Activated CD8-positive, alpha-beta T cell treated with anti-CD3 and anti-CD28 coated beads, Interleukin-2, amount 10 ng/mL, durations not matched to agents 7 days and 5 days (primary cell): Measurements from ENCODE around the gene PTPRM. TPM values are rescaled to one million over a fixed set of nuclear protein-coding genes. Genes with fewer than 3 reads are reported as not detected.

Experiments
- ATAC-seq: fragments of 150-1000 bp; cut with Tn5 transposase; one replicate; pipeline ENCODE4 v1.10.0; 2021; ENCODE audit warnings: moderate library complexity
- CTCF ChIA-PET: fragments of 350-600 bp; sonication (Branson Sonifier 250); formaldehyde crosslinking; loops from one replicate; lab custom pipeline; 2021; ENCODE audit warnings: antibody characterized with exemption; lab: Charles Lee
- POLR2A ChIA-PET: fragments of 350-600 bp; sonication (Branson Sonifier 250); formaldehyde crosslinking; loops from one replicate; lab custom pipeline; 2021; ENCODE audit warnings: antibody characterized with exemption; lab: Charles Lee
- DNase-seq: peaks from one replicate; pipeline ENCODE4 v3.0.0-alpha.2; 2020
- H3K27ac Mint-ChIP-seq: one replicate; pipeline ENCODE4 v1.8.0; 2021; ENCODE audit warnings: mild to moderate bottlenecking, mixed read lengths
- H3K27me3 Mint-ChIP-seq: one replicate; pipeline ENCODE4 v1.8.0; 2021; ENCODE audit warnings: low read depth, mixed read lengths
- H3K36me3 Mint-ChIP-seq: one replicate; pipeline ENCODE4 v1.8.0; 2021; ENCODE audit warnings: low read depth, mixed read lengths
- H3K4me1 Mint-ChIP-seq: one replicate; pipeline ENCODE4 v1.8.0; 2021; ENCODE audit warnings: low read depth, mixed read lengths
- H3K4me3 Mint-ChIP-seq: one replicate; pipeline ENCODE4 v1.8.0; 2021; ENCODE audit warnings: mild to moderate bottlenecking, mixed read lengths
- H3K9me3 Mint-ChIP-seq: one replicate; pipeline ENCODE4 v1.8.0; 2022; ENCODE audit warnings: mixed read lengths; ENCODE audit not compliant: insufficient read depth
- total RNA-seq, 2 experiments: library from RNA; stranded (reverse); gene quantifications; one replicate each; pipeline ENCODE4 v1.2.3, GENCODE V29; 2021

PTPRM gene
- total RNA-seq, 2 experiments from 2014 or later = 0.76 to 1.0 TPM

DNA sequence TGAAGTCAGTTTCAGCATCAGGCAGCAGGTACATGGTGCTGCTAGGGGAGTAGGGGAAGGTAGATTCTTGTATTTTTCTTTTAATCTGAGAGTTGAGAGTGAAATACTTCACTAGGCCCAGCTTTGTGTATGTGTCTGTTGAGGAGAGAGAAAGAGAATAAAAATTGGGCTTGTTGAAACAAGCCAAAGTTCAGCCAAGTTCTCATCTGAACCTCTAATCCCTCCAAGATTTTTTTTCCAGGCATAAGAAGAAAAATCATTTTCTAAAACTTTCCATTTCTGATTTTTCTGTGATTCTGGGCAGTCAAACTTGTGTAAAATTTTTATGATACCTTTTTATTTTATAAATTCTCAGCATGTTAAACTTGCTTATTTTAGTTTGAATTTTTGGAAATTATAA, 55.6 kb downstream of the PTPRM start:
- Mint-ChIP-seq H3K9me3 (no peaks in the 10 kb centered on the region), H3K4me3 (no peak overlapping the region), H3K27ac (no peak overlapping the region), H3K27me3 (no peaks in the 10 kb centered on the region), H3K4me1 (no peaks in the 10 kb centered on the region), H3K36me3 (no peaks in the 10 kb centered on the region)
- ChIA-PET CTCF (no interaction called here), POLR2A (no interaction called here)
- no peak for DNase-seq
- no peak for ATAC-seq

DNA sequence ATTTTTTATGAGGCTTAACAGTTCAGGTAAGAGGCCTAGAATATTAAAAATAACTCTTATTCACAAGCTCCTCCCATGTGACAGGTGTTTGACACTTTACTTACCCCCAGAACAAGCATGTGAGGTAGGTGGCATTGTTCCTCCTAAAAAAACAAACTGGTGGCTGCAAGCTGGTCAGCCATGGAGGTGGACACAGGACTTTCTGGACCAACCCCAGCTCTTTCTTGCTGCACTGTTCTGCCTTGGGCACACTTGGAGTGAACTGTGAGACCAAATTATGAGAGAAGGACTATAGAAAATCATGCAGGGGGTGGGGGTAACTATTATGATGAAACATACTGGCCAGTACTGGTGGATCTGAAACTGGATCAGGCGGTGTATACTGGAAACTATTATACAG, 56.6 kb downstream of the PTPRM start:
- Mint-ChIP-seq H3K9me3 (no peaks in the 10 kb centered on the region), H3K4me1 (no peaks in the 10 kb centered on the region), H3K27me3 (no peaks in the 10 kb centered on the region), H3K36me3 (no peaks in the 10 kb centered on the region), H3K4me3 (no peak overlapping the region), H3K27ac (no peak overlapping the region)
- ATAC-seq (no peak), DNase-seq (no peak)
- ChIA-PET CTCF (no interaction called here), POLR2A (no interaction called here)

DNA sequence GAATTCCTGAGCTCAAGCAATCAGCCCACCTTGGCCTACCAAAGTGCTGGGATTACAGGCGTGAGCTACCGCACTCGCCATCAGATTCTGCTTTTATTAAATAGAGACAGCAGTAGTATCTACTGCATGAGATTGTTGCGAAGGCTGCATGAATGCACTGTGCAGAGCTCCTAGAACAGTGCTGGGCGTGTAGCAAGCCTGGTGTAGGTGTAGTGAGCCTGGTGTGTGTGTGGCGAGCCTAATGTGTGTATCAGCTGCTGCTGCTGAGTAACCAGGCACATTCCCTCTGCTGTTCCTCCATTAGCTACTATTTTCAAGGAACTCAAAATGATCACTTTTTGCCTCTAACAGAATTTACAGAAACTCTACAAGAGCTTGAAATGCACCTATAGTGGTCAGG, 57.6 kb downstream of the PTPRM start:
- POLR2A ChIA-PET = no interaction called here
- ATAC-seq = no peak
- no peak for DNase-seq

DNA sequence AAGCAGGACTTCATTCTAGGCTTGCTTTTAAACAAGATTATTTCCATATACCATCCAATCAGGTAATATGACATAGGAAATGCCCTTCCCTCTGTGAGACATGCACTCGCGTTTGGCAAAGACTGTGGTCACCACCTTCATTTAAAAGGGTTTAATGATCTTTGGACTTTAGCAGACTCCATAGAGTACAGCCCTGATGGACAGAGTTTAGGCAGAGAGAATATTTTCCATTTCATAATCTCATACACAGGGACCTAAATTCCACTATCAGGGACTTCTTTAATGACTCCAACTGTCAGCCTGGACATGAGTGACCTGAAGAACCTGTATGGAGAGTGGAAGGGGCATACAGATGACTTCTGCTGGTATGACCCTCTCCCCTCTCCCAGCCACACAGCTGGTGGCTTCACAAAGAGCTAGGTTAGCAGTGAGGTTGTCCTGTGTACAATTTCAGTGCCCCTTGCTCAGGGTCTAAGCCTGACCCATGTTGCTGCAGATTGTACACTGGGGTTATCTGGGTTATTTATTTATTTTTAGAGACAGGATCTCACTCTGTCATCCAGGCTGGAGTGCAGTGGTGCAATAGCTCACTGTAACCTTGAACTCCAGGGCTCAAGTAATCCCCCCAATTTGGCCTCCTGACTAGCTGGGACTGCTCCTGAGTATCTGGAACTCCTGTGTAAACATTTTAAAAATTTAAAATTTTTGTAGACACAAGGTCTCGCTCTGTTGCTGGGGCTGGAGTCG, 59.2 kb downstream of the PTPRM start:
- Mint-ChIP-seq H3K4me1 (no peaks in the 10 kb centered on the region), H3K27ac (no peak overlapping the region), H3K27me3 (no peaks in the 10 kb centered on the region), H3K36me3 (no peaks in the 10 kb centered on the region), H3K4me3 (no peak overlapping the region), H3K9me3 (no peaks in the 10 kb centered on the region)
- CTCF ChIA-PET = no interaction called here
- POLR2A ChIA-PET = no interaction called here
- DNase-seq = no peak
- ATAC-seq = no peak

More for the DNA sequence above, 57.6 kb downstream of the PTPRM start:
- no peak overlapping the region for H3K4me3 Mint-ChIP-seq
- H3K27me3 Mint-ChIP-seq = no peaks in the 10 kb centered on the region
- H3K9me3 Mint-ChIP-seq = no peaks in the 10 kb centered on the region
- H3K36me3 Mint-ChIP-seq = no peaks in the 10 kb centered on the region
- CTCF ChIA-PET = no interaction called here
- H3K4me1 Mint-ChIP-seq = no peaks in the 10 kb centered on the region
- no peak overlapping the region for H3K27ac Mint-ChIP-seq

DNA sequence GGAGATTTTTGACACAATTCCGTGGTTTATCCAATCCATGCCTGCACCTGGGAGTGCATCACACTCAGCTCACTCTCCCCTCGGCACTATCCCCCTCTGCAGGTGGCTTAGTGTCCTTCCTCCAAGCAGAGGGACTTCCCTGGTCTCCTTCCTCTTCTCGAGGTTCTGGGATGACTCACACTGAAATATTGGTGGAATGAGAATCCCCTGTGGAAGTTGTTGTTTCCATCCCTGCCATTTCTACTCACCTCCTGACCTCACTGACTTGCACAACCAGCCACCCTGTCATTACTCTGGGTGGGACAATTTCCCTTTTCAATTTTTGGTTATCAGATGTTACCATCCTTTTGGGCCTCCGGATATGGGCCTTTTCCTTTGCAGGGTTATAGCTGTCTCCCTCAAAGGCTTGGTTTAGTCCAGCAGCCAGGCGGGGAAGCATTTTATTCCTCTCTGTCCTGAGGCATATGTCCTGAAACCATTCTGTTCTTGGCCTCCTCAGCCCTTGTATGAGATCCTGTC, 59.9 kb downstream of the PTPRM start:
- no peak overlapping the region for H3K4me3 Mint-ChIP-seq
- POLR2A ChIA-PET = no interaction called here
- CTCF ChIA-PET = no interaction called here
- H3K4me1 Mint-ChIP-seq = no peaks in the 10 kb centered on the region
- H3K36me3 Mint-ChIP-seq = no peaks in the 10 kb centered on the region
- no peaks in the 10 kb centered on the region for H3K9me3 Mint-ChIP-seq
- DNase-seq (no peak), ATAC-seq (no peak)
- H3K27me3 Mint-ChIP-seq = no peaks in the 10 kb centered on the region
- no peak overlapping the region for H3K27ac Mint-ChIP-seq

DNA sequence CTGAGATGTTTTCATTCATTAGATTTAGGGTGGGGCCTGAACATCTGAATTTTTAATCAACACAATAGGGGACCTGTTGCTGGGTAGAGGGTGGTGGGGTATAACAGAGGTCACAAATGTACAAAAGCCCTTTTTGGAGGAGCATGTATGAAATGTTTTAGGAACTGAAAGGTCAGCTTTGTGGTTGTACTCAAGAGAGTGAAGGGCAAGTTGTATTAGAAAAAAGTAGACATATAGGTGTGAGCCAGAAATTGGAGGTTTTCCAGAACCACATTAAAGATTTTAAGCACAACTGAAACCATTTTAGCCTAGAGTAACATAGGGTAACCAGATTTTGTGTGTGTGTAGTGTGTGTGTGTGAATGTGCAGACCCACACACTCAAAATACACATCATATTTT, 62.3 kb downstream of the PTPRM start:
- ChIA-PET CTCF (no interaction called here), POLR2A (no interaction called here)
- Mint-ChIP-seq H3K27me3 (no peaks in the 10 kb centered on the region), H3K9me3 (no peaks in the 10 kb centered on the region), H3K4me1 (no peaks in the 10 kb centered on the region), H3K36me3 (no peaks in the 10 kb centered on the region), H3K4me3 (no peak overlapping the region), H3K27ac (no peak overlapping the region)
- DNase-seq = no peak
- ATAC-seq = no peak

DNA sequence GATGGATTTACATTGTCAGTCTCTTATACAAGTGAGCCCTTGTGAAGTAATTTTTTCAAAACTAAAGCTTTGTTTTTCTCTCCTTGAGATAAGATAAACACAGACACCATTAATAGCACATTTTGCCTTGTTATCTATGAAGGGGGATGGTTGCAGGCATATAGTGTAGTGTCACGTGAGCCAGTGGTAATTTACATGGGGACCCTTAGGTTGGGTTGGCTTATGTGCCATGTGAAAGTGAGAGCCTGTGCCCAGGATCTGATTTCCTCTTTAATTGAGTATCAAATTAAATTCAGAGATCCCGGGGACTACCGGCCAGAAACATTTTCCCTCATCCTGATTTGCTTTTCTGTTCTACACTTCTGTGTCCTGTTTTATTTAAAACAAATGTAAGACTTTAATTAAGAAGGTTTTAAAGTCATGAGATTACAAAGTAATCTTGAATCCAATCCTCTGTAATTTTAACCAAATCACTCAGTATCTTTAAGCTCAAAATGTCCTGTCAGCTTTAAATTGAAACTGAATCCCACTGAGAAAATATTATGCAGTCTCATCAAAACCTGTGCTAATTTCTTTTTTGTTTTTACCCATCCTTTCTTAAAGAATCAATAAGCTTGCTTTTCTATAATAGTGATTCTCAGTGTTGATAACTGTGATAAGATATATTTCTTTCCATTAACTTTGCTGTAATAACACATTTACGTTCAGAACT, 63.8 kb downstream of the PTPRM start:
- Mint-ChIP-seq H3K27me3 (no peaks in the 10 kb centered on the region), H3K4me1 (no peaks in the 10 kb centered on the region), H3K36me3 (no peaks in the 10 kb centered on the region), H3K4me3 (no peak overlapping the region), H3K9me3 (no peaks in the 10 kb centered on the region), H3K27ac (no peak overlapping the region)
- ChIA-PET POLR2A (no interaction called here), CTCF (no interaction called here)
- ATAC-seq (no peak), DNase-seq (no peak)

DNA sequence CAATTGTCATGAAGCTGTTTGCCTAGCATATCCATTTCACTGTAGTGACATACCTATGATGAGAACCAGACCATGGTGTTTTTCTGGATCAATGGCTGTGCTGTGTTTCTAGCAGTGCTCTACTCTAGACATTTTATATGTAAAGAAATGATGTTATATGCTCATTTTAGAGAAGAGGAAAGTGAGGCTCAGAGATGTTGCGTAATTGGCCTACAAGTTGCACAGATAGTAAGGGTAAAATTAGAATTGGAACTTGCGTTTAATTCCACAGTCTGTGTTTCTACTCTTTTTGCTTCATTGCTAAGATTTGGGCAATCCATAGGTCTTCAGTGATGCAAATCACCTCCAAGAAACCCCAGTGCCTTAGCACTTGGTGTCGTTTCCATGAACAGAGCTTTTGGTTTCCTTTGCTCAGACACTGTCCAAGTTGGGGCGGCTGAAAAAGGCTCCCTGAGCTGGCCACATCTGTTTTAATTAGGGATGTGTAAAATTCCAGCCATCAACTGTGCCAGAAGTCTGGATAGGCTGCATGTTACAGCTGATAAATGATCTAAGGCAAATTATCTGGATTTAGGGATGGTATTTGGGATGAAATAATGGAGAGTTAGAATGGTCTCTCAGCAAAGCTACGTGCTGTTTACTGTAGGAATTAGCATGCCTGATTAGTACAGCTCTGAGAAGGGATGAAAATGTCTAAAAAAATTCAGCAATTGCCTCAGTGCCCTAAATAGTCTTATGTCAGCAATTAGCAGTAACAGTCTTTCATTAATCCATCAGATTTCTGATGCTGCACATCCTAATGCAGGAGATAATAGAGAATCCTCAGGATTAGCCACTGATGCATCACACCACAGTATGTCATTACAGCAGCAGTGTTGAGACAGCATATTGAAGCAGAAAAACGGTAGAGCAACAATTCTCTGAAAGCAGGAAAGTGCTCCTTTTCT, 65.3 kb downstream of the PTPRM start:
- H3K27me3 Mint-ChIP-seq = no peaks in the 10 kb centered on the region

DNA sequence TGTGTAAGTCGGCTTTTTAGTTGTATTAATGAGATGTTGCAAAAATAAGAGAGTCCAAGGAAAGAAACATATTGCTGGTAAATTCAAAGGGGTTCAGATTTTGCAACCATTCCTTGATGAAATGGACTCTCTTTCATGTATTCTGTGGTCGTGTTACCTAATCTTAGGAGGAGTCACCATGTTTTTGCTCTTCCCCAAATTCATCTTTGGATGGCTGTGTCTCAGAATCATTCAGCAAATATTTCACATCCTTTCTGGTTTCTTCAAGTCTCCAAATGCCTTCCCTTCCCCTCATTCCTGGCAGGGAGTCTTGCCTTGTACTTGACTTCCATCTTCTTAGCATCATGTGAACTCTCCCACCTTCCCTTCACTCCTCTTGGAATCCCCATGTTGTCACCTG, 66.1 kb downstream of the PTPRM start:
- Mint-ChIP-seq H3K27ac (no peak overlapping the region), H3K36me3 (no peaks in the 10 kb centered on the region), H3K27me3 (no peaks in the 10 kb centered on the region), H3K4me1 (no peaks in the 10 kb centered on the region), H3K9me3 (no peaks in the 10 kb centered on the region), H3K4me3 (no peak overlapping the region)
- DNase-seq = no peak
- ChIA-PET CTCF (no interaction called here), POLR2A (no interaction called here)
- no peak for ATAC-seq

More for the DNA sequence above, 65.3 kb downstream of the PTPRM start:
- DNase-seq (no peak), ATAC-seq (no peak)
- Mint-ChIP-seq H3K27ac (no peak overlapping the region), H3K4me1 (no peaks in the 10 kb centered on the region), H3K36me3 (no peaks in the 10 kb centered on the region), H3K9me3 (no peaks in the 10 kb centered on the region), H3K4me3 (no peak overlapping the region)
- ChIA-PET CTCF (no interaction called here), POLR2A (no interaction called here)

DNA sequence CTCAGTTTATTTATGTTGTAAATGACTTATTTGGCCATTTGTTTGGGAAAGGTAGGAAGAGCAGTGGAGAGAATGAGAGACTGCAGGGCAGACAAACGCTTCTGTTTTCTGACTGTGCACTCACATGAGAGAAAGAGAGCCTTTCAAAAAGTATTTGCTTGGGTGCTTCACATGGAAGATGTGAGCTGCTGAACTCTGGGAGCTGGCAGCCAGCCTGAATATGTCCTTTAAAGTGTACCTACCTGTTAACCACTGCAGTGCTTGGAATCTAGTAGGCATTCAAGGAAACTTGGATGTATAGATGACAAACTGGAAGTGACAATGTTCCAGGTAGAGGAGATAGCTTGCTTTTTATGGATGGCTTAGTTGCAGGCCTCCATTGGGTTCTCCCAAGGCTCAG, 68.8 kb downstream of the PTPRM start:
- DNase-seq = no peak
- Mint-ChIP-seq H3K4me3 (no peak overlapping the region), H3K4me1 (no peaks in the 10 kb centered on the region), H3K27me3 (no peaks in the 10 kb centered on the region), H3K36me3 (no peaks in the 10 kb centered on the region), H3K9me3 (no peaks in the 10 kb centered on the region), H3K27ac (no peak overlapping the region)
- ChIA-PET CTCF (no interaction called here), POLR2A (no interaction called here)
- no peak for ATAC-seq

DNA sequence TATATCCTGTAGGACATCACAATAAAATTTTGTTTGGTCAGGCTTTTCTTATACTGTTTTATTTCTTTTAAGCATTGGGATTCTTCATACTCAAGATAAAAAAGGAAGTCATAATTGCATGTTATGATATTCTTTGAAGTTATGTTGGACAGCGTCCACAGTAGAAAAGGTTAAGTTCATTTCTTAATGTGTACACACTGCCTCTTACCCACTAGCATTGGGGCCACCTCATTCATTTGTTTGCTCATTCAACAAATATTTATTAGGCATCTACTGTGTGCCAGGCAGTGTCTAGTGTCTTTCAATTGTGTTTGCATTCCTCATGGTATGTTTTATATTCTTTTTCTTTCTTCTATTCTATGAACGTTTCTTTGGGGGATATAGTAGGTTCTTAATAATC, 70.2 kb downstream of the PTPRM start:
- no peaks in the 10 kb centered on the region for H3K4me1 Mint-ChIP-seq
- POLR2A ChIA-PET = no interaction called here
- H3K27ac Mint-ChIP-seq = no peak overlapping the region
- CTCF ChIA-PET = no interaction called here
- ATAC-seq (no peak), DNase-seq (no peak)
- no peak overlapping the region for H3K4me3 Mint-ChIP-seq
- no peaks in the 10 kb centered on the region for H3K27me3 Mint-ChIP-seq
- no peaks in the 10 kb centered on the region for H3K9me3 Mint-ChIP-seq
- no peaks in the 10 kb centered on the region for H3K36me3 Mint-ChIP-seq

DNA sequence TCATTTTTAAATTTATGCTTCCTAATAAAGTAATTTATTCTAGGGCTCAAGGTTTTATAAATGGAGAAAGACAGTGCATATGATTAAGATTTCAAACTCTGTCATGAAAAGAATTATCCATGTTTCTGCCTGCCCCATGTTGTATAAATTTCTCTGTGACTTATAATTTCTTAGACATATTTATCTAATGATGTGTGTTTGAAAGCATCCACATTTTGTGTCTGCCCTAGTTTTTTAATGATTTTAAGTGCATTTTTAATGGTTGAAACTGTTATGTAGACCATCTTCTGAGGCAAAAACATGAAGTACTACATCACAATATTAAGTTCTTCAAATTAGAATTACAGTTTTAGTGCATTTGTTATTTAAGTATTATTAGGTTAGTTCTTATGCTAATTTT, 71.2 kb downstream of the PTPRM start:
- POLR2A ChIA-PET = no interaction called here
- ATAC-seq = no peak
- Mint-ChIP-seq H3K27ac (no peak overlapping the region), H3K4me1 (no peaks in the 10 kb centered on the region), H3K27me3 (no peaks in the 10 kb centered on the region), H3K36me3 (no peaks in the 10 kb centered on the region), H3K4me3 (no peak overlapping the region), H3K9me3 (no peaks in the 10 kb centered on the region)
- CTCF ChIA-PET = no interaction called here
- no peak for DNase-seq
